ENCODE results near the gene FMN1.

Gene FMN1

DNA sequence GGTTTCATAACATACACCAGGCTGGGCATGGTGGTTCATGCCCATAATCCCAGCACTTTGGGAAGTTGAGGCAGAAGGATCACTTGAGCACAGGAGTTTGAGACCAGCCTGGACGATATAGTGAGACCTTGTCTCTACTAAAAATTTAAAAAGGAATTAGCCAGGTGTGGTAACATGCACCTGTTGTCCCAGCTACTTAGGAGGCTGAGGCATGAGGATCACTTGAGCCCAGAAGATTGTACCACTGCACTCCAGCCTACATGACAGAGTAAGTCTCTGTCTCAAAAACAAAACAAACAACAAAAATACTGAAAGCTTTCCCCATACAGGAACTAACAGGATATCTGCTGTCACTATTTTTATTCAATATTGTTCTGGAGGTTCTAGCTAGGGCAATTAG is 455.8 kb downstream of the FMN1 start:
- 90 to 93% methylated on average over 1 of the region's 1 CpG for WGBS, 2 experiments
- Histone ChIP-seq H3K27ac (ENCODE audit: insufficient read depth, low read depth, low read length, poor library complexity, severe bottlenecking) (no peak overlapping the region), H3K4me3 (ENCODE audit: insufficient read depth, low read depth, low read length) (no peak overlapping the region), H3K36me3 (ENCODE audit: control insufficient read depth, insufficient read depth, low read length) (no peaks in the 10 kb centered on the region), H3K27me3 (ENCODE audit: control insufficient read depth, insufficient read depth, low read length, poor library complexity, severe bottlenecking) (no peaks in the 10 kb centered on the region), H3K4me1 (ENCODE audit: control insufficient read depth, insufficient read depth, low read length) (no peaks in the 10 kb centered on the region), H3K9me3 (ENCODE audit: control insufficient read depth, low read length) (peaks cover 2% of the 10 kb centered on the region)

DNA sequence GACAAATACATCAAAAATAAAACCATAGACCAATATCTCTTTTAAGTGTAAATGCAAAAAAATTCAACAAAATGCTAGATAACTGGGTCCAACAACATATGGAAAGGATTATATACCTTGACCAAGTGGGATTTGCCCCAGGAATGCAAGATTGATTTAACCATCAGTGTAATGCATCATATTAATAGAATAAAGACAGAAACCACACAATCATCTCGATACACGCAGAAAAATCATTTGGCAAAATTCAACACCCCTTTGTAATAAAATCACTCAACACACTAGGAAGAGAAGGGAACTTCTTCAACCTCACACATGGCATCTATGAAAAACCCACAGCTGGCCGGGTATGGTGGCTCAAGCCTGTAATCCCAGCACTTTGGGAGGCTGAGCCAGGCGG is 457.2 kb downstream of the FMN1 start:
- H3K27ac ChIP-seq (ENCODE audit: insufficient read depth, low read depth, low read length, poor library complexity, severe bottlenecking): no peak overlapping the region
- 89 to 90% methylated on average over 4 of the region's 4 CpGs for WGBS, 2 experiments
- no peaks in the 10 kb centered on the region for H3K4me1 ChIP-seq (ENCODE audit: control insufficient read depth, insufficient read depth, low read length)
- H3K36me3 ChIP-seq (ENCODE audit: control insufficient read depth, insufficient read depth, low read length): no peaks in the 10 kb centered on the region
- no peak overlapping the region for H3K4me3 ChIP-seq (ENCODE audit: insufficient read depth, low read depth, low read length)
- H3K27me3 ChIP-seq (ENCODE audit: control insufficient read depth, insufficient read depth, low read length, poor library complexity, severe bottlenecking): no peaks in the 10 kb centered on the region
- H3K9me3 ChIP-seq (ENCODE audit: control insufficient read depth, low read length): peaks cover 2% of the 10 kb centered on the region

DNA sequence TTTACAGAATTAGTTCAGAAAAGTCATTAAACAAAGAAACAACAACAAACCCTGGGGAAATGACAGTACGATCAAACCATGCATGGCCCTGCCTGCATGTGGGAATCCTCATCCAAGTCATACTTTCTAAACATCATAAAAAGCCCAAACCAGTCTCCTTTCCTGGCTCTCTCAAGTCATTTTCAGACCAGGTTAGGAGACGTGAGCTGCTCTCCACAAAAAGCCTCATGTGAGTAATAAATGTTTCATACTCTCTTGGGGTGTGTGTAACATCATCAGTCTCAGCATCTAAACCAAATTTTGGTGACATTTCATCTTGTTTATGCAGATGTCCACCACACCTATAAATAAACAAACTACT is 457.8 kb downstream of the FMN1 start:
- Histone ChIP-seq H3K27ac (ENCODE audit: insufficient read depth, low read depth, low read length, poor library complexity, severe bottlenecking) (no peak overlapping the region), H3K4me3 (ENCODE audit: insufficient read depth, low read depth, low read length) (no peak overlapping the region), H3K4me1 (ENCODE audit: control insufficient read depth, insufficient read depth, low read length) (no peaks in the 10 kb centered on the region), H3K27me3 (ENCODE audit: control insufficient read depth, insufficient read depth, low read length, poor library complexity, severe bottlenecking) (no peaks in the 10 kb centered on the region), H3K9me3 (ENCODE audit: control insufficient read depth, low read length) (peaks cover 2% of the 10 kb centered on the region), H3K36me3 (ENCODE audit: control insufficient read depth, insufficient read depth, low read length) (no peaks in the 10 kb centered on the region)
- 95 to 96% methylated on average over 2 of the region's 2 CpGs for WGBS, 2 experiments

DNA sequence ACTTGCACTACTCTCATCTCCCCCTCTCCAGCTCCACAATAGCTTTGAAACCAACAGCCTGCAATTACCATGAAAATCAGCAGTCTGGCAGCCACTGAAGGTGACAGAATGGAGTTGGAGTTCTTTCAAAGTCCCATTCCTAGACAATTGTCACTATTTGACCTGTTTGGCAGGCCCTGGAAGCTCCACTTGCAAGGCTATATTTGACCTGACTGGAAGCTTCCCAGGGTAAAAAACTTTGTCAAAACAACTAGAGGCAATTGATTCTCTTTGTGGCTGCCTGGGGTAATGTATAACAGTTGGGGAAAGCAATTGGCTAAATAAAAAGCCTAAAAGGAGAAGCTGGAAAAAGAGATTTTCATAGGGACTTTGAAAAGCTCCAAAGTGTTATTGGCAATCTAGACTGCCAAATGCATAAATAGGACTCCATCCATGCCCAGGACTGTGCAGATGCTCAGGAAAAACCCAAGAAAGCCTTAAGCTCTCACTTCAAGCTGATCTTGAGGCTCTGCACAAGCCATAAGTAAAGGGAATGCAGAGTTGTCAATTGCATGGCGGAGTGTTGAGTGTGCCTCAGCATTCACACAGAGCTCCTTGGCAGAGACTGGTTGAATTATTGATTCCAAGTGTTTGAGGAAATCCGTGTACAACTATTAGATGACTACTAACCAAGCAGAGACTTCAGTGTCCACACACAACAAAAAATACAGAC is 458.4 kb downstream of the FMN1 start:
- H3K9me3 ChIP-seq (ENCODE audit: control insufficient read depth, low read length): peaks cover 2% of the 10 kb centered on the region
- no peaks in the 10 kb centered on the region for H3K36me3 ChIP-seq (ENCODE audit: control insufficient read depth, insufficient read depth, low read length)
- no peak overlapping the region for H3K27ac ChIP-seq (ENCODE audit: insufficient read depth, low read depth, low read length, poor library complexity, severe bottlenecking)
- no peaks in the 10 kb centered on the region for H3K4me1 ChIP-seq (ENCODE audit: control insufficient read depth, insufficient read depth, low read length)
- H3K4me3 ChIP-seq (ENCODE audit: insufficient read depth, low read depth, low read length): no peak overlapping the region
- H3K27me3 ChIP-seq (ENCODE audit: control insufficient read depth, insufficient read depth, low read length, poor library complexity, severe bottlenecking): no peaks in the 10 kb centered on the region
- WGBS, 2 experiments: 90 to 97% methylated on average over 2 of the region's 2 CpGs

DNA sequence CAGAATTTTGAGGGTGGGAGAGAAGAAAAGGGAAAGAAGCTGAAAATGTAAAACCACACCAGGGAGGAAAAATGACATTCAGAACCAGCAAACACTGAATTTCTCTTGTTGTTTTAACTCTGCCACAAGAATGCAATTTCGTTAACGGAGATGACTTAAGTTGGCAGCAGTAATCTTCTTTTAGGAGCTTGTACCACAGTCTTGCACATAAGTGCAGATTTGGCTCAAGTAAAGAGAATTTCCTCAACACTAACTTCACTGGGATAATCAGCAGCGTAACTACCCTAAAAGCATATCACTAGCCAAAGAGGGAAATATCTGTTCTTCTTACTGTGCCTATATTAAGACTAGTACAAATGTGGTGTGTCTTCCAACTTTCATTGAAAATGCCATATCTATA is 461.2 kb downstream of the FMN1 start:
- H3K27ac ChIP-seq (ENCODE audit: insufficient read depth, low read depth, low read length, poor library complexity, severe bottlenecking): no peak overlapping the region
- no peak overlapping the region for H3K4me3 ChIP-seq (ENCODE audit: insufficient read depth, low read depth, low read length)
- H3K36me3 ChIP-seq (ENCODE audit: control insufficient read depth, insufficient read depth, low read length): no peaks in the 10 kb centered on the region
- 62 to 67% methylated on average over 3 of the region's 3 CpGs for WGBS, 2 experiments
- peaks cover 4% of the 10 kb centered on the region for H3K4me1 ChIP-seq (ENCODE audit: control insufficient read depth, insufficient read depth, low read length)
- H3K9me3 ChIP-seq (ENCODE audit: control insufficient read depth, low read length): no peaks in the 10 kb centered on the region
- H3K27me3 ChIP-seq (ENCODE audit: control insufficient read depth, insufficient read depth, low read length, poor library complexity, severe bottlenecking): no peaks in the 10 kb centered on the region

DNA sequence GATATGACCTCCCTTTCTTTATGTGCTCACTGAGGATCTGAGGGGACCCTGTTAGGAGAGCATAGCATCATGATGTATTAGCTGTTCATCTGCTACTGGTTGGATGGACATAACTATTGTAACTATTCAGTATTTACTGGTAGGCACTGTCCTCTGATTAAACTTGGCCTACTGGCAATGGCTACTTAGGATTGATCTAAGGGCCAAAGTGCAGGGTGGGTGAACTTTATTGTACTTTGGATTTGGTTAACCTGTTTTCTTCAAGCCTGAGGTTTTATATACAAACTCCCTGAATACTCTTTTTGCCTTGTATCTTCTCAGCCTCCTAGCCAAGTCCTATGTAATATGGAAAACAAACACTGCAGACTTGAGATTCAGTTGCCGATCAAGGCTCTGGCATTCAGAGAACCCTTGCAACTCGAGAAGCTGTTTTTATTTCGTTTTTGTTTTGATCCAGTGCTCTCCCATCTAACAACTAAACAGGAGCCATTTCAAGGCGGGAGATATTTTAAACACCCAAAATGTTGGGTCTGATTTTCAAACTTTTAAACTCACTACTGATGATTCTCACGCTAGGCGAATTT is 461.8 kb downstream of the FMN1 start:
- Histone ChIP-seq H3K27me3 (ENCODE audit: control insufficient read depth, insufficient read depth, low read length, poor library complexity, severe bottlenecking) (no peaks in the 10 kb centered on the region), H3K27ac (ENCODE audit: insufficient read depth, low read depth, low read length, poor library complexity, severe bottlenecking) (no peak overlapping the region), H3K4me1 (ENCODE audit: control insufficient read depth, insufficient read depth, low read length) (peaks cover 4% of the 10 kb centered on the region), H3K4me3 (ENCODE audit: insufficient read depth, low read depth, low read length) (no peak overlapping the region), H3K36me3 (ENCODE audit: control insufficient read depth, insufficient read depth, low read length) (no peaks in the 10 kb centered on the region), H3K9me3 (ENCODE audit: control insufficient read depth, low read length) (no peaks in the 10 kb centered on the region)
- WGBS, 2 experiments: 88 to 98% methylated on average over 4 to 6 of the region's 6 CpGs

DNA sequence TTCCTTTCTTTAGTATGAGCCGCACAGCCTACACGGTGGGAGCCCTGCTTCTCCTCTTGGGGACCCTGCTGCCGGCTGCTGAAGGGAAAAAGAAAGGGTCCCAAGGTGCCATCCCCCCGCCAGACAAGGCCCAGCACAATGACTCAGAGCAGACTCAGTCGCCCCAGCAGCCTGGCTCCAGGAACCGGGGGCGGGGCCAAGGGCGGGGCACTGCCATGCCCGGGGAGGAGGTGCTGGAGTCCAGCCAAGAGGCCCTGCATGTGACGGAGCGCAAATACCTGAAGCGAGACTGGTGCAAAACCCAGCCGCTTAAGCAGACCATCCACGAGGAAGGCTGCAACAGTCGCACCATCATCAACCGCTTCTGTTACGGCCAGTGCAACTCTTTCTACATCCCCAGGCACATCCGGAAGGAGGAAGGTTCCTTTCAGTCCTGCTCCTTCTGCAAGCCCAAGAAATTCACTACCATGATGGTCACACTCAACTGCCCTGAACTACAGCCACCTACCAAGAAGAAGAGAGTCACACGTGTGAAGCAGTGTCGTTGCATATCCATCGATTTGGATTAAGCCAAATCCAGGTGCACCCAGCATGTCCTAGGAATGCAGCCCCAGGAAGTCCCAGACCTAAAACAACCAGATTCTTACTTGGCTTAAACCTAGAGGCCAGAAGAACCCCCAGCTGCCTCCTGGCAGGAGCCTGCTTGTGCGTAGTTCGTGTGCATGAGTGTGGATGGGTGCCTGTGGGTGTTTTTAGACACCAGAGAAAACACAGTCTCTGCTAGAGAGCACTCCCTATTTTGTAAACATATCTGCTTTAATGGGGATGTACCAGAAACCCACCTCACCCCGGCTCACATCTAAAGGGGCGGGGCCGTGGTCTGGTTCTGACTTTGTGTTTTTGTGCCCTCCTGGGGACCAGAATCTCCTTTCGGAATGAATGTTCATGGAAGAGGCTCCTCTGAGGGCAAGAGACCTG is 463.5 kb downstream of the FMN1 start:
- WGBS, 2 experiments: 61 to 62% methylated on average over 27 of the region's 27 CpGs
- no peak overlapping the region for H3K27ac ChIP-seq (ENCODE audit: insufficient read depth, low read depth, low read length, poor library complexity, severe bottlenecking)

DNA sequence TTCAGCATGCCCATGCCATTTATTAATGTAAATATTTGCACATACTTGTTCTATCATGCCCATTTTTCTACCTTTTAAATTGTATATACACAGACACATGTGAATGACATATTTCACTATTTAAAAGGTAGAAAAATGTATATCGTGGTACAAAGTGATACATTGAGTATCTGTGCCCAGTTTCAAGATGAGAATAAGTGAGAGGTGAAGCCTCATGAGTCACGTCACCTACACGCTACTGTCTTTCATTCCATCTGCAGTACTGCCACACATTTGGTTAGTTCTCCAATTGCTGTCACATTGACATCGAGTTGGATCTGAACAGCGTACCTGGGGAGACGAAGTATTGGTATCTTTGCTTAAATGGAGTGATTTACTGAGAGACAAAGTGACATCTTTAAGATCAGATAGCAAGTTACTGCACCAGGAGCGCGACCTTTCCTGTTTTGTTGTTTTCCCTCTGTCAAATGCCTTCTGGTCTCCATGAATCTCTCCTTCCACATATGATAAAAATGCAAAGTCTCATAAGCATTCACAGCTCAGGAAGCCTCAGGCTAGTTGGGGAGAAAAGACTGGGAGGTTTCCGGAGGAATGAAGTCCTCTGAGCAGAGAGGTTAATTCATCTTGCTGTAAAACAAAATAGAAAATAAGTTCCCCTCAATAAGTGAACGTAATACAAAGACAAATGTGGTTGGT is 464.7 kb downstream of the FMN1 start:
- Histone ChIP-seq H3K27me3 (ENCODE audit: control insufficient read depth, insufficient read depth, low read length, poor library complexity, severe bottlenecking) (no peaks in the 10 kb centered on the region), H3K9me3 (ENCODE audit: control insufficient read depth, low read length) (no peaks in the 10 kb centered on the region), H3K4me3 (ENCODE audit: insufficient read depth, low read depth, low read length) (no peak overlapping the region), H3K27ac (ENCODE audit: insufficient read depth, low read depth, low read length, poor library complexity, severe bottlenecking) (no peak overlapping the region), H3K36me3 (ENCODE audit: control insufficient read depth, insufficient read depth, low read length) (no peaks in the 10 kb centered on the region), H3K4me1 (ENCODE audit: control insufficient read depth, insufficient read depth, low read length) (peaks cover 4% of the 10 kb centered on the region)
- WGBS, 2 experiments: 93 to 96% methylated on average over 10 of the region's 10 CpGs

More for the DNA sequence above, 463.5 kb downstream of the FMN1 start:
- H3K4me1 ChIP-seq (ENCODE audit: control insufficient read depth, insufficient read depth, low read length): peaks cover 4% of the 10 kb centered on the region
- H3K36me3 ChIP-seq (ENCODE audit: control insufficient read depth, insufficient read depth, low read length): no peaks in the 10 kb centered on the region
- no peaks in the 10 kb centered on the region for H3K27me3 ChIP-seq (ENCODE audit: control insufficient read depth, insufficient read depth, low read length, poor library complexity, severe bottlenecking)
- H3K4me3 ChIP-seq (ENCODE audit: insufficient read depth, low read depth, low read length): no peak overlapping the region
- H3K9me3 ChIP-seq (ENCODE audit: control insufficient read depth, low read length): no peaks in the 10 kb centered on the region

DNA sequence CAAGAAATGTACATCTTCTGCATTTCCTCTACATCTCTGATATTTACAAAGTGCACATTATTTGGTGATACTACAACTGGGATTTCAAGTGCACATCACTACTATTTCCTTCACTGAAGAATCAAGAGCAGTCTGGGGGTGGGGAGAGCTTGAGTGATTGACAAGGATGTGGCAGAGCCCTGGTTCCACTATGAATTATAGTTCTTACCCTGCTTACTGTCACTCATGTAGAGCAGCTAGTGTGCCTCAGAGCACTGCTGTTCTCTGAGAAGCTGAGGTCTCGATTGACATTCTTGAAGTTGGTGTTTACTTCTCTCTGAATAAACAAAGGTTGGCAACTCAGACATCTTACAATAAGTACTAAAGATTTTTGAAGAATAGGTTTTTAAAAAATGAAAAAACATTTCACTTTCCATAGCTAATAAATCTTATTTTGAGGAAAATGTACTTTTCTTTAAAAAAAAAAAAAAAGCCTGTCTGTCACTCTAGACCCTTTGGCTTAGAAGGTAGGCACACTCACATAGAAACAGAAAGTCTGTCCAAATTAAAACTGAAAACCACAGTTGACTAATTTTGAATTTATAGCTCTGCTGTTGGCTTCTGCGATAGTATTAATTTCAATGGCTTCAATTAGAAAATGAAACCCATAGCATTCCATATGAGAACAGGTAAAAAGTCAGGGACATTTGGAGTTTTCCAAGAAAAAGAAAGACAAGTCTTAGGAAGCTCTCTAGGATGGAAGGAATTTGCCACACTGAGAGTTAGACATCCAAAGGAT is 471.2 kb downstream of the FMN1 start:
- H3K4me3 ChIP-seq (ENCODE audit: insufficient read depth, low read depth, low read length): no peak overlapping the region
- H3K27ac ChIP-seq (ENCODE audit: insufficient read depth, low read depth, low read length, poor library complexity, severe bottlenecking): no peak overlapping the region
- H3K27me3 ChIP-seq (ENCODE audit: control insufficient read depth, insufficient read depth, low read length, poor library complexity, severe bottlenecking): peaks cover 39% of the 10 kb centered on the region
- H3K9me3 ChIP-seq (ENCODE audit: control insufficient read depth, low read length): no peaks in the 10 kb centered on the region
- 94 to 97% methylated on average over 2 of the region's 2 CpGs for WGBS, 2 experiments
- no peaks in the 10 kb centered on the region for H3K36me3 ChIP-seq (ENCODE audit: control insufficient read depth, insufficient read depth, low read length)
- H3K4me1 ChIP-seq (ENCODE audit: control insufficient read depth, insufficient read depth, low read length): no peaks in the 10 kb centered on the region
